ENCODE measurements around the gene SNED1.

SNED1 gene

DNA sequence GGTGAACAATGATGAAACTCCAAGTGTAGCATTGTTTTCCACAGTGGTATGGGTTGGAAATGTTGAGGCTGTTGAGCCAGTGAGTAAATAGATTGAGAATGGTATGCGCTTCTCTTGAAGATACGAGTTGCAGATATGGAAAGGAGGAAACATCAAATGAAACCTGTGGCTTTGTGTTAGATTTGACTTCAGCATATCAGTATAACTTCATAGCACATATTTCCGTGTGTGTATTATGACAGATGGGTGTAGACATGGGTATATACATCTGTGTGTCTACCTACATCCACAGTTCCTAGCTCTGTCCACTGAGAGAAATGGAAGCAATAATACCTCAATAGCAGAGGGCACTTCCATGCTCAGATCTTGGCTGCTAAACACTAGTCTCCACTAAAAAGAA lies 8.0 kb downstream of the SNED1 start:
- no peak for DNase-seq (ENCODE audit: low read depth in 2 of 2)

DNA sequence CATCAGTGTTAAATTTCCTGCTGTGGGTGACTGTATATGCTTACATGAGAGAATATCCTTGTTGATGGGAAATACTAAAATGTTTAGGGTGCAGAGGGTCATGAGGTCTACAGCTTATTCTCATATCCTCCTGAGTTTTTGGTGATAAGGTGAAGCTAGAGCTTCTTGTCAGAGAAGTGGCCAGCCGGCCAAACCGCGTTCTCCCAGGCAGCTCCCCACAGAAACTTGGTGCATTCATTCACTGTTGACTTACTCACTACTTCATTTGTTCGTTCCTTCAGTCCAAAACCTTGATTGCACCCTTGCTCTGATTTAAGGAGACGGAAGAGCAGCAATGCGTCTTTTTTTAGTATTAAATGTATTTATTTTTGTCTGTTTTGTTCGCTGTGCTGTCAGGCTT lies 8.7 kb downstream of the SNED1 start:
- DNase-seq (ENCODE audit: low read depth in 2 of 2), result no peak

DNA sequence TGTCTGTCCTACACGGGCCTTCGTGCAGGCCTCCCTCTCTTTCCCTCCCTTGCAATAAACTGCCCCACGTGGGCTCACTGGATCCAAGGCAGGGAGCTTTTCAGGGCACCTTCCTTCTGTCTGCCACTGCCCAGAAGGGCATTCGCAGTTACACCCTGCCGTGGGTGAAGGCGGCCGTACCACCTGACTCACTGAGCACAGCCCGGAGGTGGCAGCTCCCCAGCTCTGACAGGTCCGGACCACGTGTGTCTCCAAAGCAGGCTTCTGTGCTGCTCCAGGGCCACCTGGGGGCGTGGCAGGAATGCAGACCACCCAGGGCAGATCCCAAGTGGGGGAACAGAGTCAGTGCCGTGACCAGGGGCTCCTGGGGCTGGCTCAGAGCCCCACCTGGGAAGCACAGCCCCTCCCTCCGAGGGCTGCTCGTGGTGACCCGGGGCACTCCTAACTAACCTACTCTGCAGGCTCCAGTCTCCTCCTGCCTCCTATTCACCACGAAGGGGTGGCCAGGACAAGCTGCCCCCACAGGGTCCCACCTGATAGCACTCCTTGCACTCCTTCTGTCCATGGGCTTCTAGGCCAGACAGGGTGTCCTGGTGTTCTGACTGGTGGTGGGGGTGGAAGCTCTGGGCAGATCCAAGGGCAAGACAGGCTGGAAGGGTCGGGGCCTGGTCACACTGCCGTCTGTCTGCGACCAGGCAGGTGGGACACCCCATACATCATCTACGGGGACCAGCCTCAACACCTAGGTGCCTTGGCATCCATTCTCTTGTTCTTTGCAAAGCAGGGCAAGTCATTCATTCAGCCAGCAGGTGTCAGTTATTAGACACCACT lies 9.7 kb downstream of the SNED1 start:
- DNase-seq (ENCODE audit: low read depth in 2 of 2), result no peak

DNA sequence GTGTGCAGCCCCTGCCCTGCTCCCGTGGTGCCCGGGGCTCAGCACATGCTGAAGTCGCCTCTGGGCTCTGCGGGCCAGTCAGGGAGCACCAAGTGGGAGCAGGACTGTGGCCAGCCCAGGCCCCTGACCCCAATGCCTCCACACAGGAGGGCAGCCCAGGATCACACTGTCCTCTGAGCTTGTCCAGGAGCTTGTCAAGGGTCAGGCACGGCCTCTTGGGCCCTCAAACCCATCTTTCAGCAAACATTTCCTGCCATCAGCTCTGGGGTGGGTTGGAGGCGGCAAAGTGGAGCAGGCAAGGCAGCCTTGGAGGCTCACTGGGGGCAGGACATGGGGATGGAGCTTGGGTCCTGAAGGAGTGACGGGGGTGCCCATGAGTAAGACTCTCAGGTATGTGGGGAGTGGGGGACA lies 10.3 kb downstream of the SNED1 start:
- no peak for DNase-seq (ENCODE audit: low read depth in 2 of 2)

DNA sequence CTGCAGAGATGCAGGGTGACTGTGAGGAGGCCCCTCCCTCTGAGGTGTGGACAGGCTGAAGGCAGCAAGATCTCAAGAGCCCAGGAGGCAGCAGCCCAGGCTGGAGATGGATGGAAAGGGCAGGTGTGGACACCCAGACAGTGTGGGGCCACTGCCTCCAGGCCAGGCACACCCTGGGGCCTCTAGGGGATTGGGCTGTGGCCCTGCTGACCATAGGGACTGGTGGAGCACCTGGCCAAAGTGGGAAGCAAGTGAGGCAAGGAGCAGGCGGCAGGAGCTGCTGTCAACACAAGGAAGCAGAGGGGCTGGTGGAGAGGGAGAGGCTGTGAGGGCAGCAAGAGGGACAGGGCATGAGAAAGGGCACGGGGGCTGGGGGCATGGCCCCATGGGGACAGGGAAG lies 10.8 kb downstream of the SNED1 start:
- DNase-seq (ENCODE audit: low read depth in 2 of 2), result no peak

DNA sequence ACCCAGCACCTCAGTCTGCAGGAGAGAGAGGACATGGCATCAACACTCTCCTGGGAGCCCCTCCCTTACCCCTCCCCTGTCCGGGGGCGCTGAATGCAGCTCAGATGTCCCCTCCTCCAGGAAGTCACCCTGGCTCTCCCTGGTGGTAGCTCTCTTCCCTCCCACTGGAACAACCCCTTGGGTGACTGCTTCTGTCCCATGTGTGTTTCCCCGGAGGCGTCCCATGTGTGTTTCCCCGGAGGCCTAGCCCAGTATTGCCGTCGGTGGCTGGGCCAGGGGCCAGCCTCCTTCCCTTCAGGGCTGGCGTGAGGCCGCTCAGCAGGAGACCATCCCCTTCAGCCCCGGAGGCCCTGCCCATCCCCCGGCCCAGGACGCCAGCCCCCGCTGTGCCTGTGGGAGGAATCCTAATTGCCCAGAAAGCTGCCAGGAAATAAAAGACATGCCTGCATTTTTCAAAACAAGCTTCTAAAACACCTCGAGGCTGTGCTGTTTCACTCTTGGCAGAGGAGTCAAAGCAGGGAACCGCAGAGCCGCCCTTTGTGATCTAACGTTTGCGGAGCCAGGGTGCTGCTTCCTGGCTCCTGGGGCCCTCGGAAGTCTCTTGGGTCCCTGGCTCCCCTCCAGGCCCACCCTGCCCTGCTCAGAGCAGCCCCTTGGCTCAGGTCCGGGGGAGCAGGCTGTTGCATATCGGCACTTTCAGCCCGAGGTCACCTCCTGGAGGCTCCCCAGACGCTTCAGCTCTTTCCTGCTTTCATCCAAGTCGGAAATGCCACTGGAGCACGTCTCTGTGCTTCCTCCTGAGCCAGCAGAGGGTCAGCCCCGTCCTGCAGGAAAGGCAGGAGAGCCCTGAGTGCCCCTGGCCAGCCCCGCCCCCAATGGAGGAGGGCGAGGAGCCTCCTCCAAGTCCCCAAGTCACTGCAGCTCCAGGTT lies 11.4 kb downstream of the SNED1 start:
- DNase-seq (ENCODE audit: low read depth in 2 of 2), result peak in 1 of 2 donors; percentile 15

- DNase-seq (ENCODE audit: low read depth in 2 of 2), result no peak
These were observed 12.3 kb downstream of the SNED1 start for GRCh38 chr2:241010531-241011295.

DNA sequence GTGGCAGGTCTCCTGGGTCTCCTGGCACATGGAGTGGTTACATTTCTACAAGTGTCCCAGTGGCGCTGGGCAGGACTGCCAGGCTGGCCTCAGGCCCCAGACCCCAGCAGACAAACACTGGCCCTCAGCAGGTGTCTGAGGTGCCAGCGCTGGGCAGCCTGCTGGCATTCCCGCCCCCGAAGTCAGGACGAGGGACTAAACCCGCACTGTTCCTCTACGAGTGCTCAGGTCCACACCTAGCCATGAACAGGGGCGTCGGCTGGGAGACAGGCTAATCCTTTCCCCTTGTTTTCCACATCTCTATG lies 12.8 kb downstream of the SNED1 start:
- no peak for DNase-seq (ENCODE audit: low read depth in 2 of 2)

GRCh38 chr2:241011751-241012510 lies 13.5 kb downstream of the SNED1 start:
- DNase-seq (ENCODE audit: low read depth in 2 of 2), result no peak

- DNase-seq (ENCODE audit: low read depth in 2 of 2), result no peak
These were observed 15.8 kb downstream of the SNED1 start for GRCh38 chr2:241014224-241014623.

- no peak for DNase-seq (ENCODE audit: low read depth in 2 of 2)
These were observed 16.3 kb downstream of the SNED1 start for GRCh38 chr2:241014764-241015163.

DNA sequence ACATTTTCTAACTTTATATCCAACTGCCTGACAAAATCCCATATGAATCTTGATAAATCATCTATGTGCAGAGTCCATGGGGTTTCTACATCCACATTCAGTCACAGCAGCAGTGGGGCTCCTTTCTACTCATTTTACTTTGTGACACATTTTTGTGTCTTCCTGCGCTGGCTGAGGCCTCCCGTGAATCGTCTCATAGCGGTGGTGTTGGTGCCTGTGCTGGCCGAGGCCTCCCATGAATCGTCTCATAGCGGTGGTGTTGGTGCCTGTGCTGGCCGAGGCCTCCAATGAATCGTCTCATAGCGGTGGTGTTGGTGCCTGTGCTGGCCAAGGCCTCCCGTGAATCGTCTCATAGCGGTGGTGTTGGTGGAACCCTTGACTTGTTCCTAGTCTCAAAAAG lies 17.0 kb downstream of the SNED1 start:
- DNase-seq (ENCODE audit: low read depth in 2 of 2), result no peak

DNA sequence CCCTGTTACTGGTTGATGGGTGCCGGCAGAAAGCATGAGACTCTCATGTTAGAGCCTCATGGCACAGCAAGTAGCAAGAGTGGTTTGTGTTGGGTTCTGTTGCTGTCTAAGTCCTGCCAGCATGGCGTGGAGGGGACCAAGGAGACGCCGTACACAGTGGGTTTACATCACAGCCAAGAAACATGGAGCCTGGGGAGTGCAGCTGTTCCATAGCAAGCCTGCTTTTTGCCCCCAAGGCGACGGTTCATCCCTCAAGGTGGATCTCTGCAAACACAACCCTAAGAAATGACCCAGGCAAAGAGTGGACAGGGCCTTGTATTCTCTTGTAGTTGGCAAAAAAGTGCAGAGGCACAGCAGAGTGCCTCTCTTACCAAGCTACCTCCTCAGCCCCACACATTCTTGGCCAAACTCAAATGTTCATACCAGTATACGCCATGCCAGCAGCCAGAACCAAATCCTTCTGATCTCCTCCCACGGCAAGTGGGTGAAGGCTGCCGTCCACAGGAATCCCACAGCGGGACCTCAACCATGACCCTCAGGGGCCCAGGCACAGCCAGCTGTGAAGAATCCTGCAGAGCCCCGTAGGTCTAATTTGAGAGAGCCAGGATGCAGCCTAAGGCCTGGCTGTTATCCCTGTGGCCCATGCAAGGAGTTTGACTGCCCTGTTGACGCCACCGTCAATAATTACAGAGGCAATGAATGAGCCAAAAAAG lies 19.0 kb downstream of the SNED1 start:
- DNase-seq (ENCODE audit: low read depth in 2 of 2), result no peak

DNA sequence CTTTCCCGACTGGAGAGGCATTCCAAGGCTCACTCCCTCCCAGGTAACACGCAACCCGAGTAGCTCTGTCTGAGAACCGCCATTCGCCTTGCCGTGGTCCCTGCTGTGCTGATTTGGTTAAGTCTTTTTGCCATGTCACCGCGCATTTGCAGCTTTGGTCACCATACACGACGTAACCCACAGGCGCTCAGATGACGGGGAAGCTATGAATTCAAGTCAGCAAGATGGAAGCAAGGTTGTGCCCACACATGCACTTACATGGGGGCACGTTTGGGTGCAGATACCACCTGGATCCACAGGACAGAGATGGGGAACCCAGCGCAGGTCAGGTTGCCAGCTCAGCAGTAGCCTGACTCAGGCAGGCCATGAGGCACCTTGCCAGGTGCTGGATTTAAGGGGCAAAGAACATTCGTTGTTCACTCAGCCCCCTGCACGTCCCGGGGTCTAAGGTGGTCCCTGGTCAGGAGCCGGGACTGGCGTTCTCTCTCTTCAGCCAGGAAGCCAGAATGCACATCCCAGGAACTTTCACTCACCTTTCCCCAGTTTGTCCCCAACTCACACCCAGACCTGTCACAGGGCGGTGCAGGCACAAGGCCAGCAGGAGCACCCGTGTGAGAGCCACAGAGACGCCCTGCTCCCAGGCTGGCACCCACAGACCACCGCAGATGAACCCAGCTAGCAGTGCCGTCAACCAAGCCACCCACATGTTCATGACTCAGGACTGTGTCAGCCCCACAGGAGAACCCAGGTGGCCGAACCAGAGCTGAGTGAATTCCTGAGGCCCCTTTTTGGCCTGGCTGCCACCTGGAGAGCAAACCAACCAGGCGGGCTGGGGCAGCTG lies 19.9 kb downstream of the SNED1 start:
- no peak for DNase-seq (ENCODE audit: low read depth in 2 of 2)

GRCh38 chr2:241019441-241020139 lies 21.2 kb downstream of the SNED1 start:
- DNase-seq (ENCODE audit: low read depth in 2 of 2), result no peak

- no peak for DNase-seq (ENCODE audit: low read depth in 2 of 2)
These were observed 21.8 kb downstream of the SNED1 start for GRCh38 chr2:241020201-241020600.

GRCh38 chr2:241020629-241021190 lies 22.3 kb downstream of the SNED1 start:
- no peak for DNase-seq (ENCODE audit: low read depth in 2 of 2)

DNA sequence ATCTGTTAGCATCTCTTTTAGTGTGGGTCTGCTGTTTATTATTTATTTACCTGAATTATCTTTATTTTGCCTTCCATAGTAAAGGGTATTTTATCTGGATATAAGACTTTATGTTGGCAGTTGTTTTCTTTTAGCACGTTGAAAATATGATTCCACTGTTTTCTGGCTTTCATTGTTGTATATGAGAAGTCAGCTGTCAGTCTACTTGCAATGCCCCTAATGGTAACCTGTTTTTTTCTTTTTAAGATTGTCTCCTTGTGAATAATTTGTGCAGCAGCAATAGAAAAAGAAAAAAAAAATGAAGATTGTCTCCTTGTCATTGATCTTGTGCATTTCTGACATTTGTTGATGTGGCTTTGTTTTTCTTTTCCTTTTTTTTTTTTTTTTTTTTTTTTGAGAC lies 27.2 kb downstream of the SNED1 start:
- no peak for DNase-seq (ENCODE audit: low read depth in 2 of 2)
